GM18505 (cell line): ENCODE measurements around the gene AK9.
"Not testable (repeated sequence)": the region's sequence is repeated elsewhere in the genome, so short reads cannot be mapped to it uniquely, and the experiment has no call there.

Experiments used
- ATAC-seq: cut with Tn5 transposase; IDR thresholded peaks from one replicate; pipeline ENCODE4 v1.9.1; 2021; ENCODE audit not compliant: unreplicated experiment
- POLR2A ChIP-seq: IDR thresholded peaks from 4 replicates; pipeline ENCODE4 v1.6.1; 2011; ENCODE audit warnings: borderline replicate concordance; ENCODE audit not compliant: insufficient read depth, insufficient read length; ENCODE audit errors: extremely low read depth

AK9 gene

GRCh38 chr6:109690737-109691621 is at the start of gene AK9, which contains the start of gene FIG4:
TSS of gene AK9 (minus strand) at chr6:109691202. CDS start at chr6:109675745, 15,457 bp downstream.
TSS of gene FIG4 (plus strand) at chr6:109691296. CDS start at chr6:109691436, 140 bp downstream.
- peak; percentile 95 for ATAC-seq
- TF ChIP-seq POLR2A, result peak; percentile 75

GRCh38 chr6:109740787-109741186 is 49.8 kb upstream of the AK9 start:
- no peak for TF ChIP-seq POLR2A
- no peak for ATAC-seq

GRCh38 chr6:109739686-109740085 is 48.7 kb upstream of the AK9 start:
- no peak for ATAC-seq
- no peak for TF ChIP-seq POLR2A

- no peak for TF ChIP-seq POLR2A
- ATAC-seq, result no peak
These were observed 47.7 kb upstream of the AK9 start for GRCh38 chr6:109738667-109739066.

GRCh38 chr6:109738255-109738654 is 47.3 kb upstream of the AK9 start:
- TF ChIP-seq POLR2A, result no peak
- ATAC-seq, result no peak

- no peak for ATAC-seq
- TF ChIP-seq POLR2A, result no peak
These were observed 45.4 kb upstream of the AK9 start for GRCh38 chr6:109736273-109737025.

GRCh38 chr6:109725250-109725649 is 34.2 kb upstream of the AK9 start:
- not testable (repeated sequence) for ATAC-seq

GRCh38 chr6:109722564-109723254 is 31.7 kb upstream of the AK9 start:
- no peak for TF ChIP-seq POLR2A
- no peak for ATAC-seq

GRCh38 chr6:109722011-109722410 is 31.0 kb upstream of the AK9 start:
- no peak for ATAC-seq
- no peak for TF ChIP-seq POLR2A

- no peak for TF ChIP-seq POLR2A
- no peak for ATAC-seq
These were observed 29.3 kb upstream of the AK9 start for GRCh38 chr6:109720311-109720710.

- ATAC-seq, result no peak
- no peak for TF ChIP-seq POLR2A
These were observed 28.0 kb upstream of the AK9 start for GRCh38 chr6:109718991-109719390.

GRCh38 chr6:109717971-109718370 is 27.0 kb upstream of the AK9 start:
- no peak for TF ChIP-seq POLR2A
- no peak for ATAC-seq

GRCh38 chr6:109715616-109716015 is 24.6 kb upstream of the AK9 start:
- TF ChIP-seq POLR2A, result no peak
- no peak for ATAC-seq

GRCh38 chr6:109714611-109715010 is 23.6 kb upstream of the AK9 start:
- no peak for ATAC-seq
- no peak for TF ChIP-seq POLR2A

GRCh38 chr6:109714166-109714565 is 23.2 kb upstream of the AK9 start:
- no peak for TF ChIP-seq POLR2A
- no peak for ATAC-seq
